ENCODE results near the gene DDX6. TPM values are rescaled to one million over a fixed set of nuclear protein-coding genes. Genes with fewer than 3 reads are reported as not detected.

Gene DDX6, protein sequence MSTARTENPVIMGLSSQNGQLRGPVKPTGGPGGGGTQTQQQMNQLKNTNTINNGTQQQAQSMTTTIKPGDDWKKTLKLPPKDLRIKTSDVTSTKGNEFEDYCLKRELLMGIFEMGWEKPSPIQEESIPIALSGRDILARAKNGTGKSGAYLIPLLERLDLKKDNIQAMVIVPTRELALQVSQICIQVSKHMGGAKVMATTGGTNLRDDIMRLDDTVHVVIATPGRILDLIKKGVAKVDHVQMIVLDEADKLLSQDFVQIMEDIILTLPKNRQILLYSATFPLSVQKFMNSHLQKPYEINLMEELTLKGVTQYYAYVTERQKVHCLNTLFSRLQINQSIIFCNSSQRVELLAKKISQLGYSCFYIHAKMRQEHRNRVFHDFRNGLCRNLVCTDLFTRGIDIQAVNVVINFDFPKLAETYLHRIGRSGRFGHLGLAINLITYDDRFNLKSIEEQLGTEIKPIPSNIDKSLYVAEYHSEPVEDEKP
- total RNA-seq: 100 to 1,000 TPM; 110 to 178 (median 142) TPM

DNA sequence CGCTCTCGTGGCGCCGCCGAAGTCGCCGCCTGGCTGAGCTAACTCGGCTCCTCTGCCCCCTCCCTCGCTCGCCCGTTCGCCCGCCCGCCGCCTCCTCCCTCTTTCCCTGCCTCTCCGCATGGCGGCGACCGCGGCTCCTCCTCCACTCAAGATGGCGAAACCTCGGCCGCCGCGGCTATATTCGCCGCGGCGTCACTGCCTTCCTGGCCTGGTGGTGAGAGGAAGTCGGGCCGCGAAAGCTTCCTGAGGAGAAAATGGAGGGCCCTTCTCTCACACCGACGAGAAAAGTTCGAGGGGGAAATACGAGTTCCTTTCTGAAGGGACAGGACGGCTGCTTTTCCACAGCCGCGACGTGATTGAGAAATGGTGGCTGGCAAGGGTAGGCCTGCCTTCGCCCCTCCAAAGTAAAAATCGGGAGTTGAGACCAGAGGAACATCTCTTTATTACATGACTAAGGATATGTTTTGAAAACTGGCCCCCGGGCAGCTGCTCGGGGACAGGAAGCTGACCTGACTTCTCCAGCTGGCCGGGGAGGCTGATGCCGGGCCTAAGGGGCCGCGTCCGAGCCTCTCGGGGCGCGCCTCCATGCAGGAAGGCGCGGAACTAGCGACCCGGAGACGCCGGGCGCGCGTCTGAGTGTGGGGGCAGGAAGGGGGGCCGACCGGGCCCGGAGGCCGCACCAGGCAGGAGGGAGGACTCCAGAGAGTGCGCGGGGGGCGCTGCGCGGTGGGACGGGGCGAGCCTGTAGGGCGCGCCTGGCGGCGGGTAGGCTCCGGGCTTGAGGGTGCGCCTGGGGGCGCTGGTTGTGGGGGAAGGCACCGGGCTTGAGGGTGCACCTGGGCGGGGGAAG, at the start of gene DDX6:
TSS of gene DDX6 (minus strand) at position 54 of the 850 bp plus-strand sequence. CDS start 4,913 bp downstream, outside the sequence.
- H3K36me3 ChIP-seq: no peaks in the 10 kb centered on the region

DNA sequence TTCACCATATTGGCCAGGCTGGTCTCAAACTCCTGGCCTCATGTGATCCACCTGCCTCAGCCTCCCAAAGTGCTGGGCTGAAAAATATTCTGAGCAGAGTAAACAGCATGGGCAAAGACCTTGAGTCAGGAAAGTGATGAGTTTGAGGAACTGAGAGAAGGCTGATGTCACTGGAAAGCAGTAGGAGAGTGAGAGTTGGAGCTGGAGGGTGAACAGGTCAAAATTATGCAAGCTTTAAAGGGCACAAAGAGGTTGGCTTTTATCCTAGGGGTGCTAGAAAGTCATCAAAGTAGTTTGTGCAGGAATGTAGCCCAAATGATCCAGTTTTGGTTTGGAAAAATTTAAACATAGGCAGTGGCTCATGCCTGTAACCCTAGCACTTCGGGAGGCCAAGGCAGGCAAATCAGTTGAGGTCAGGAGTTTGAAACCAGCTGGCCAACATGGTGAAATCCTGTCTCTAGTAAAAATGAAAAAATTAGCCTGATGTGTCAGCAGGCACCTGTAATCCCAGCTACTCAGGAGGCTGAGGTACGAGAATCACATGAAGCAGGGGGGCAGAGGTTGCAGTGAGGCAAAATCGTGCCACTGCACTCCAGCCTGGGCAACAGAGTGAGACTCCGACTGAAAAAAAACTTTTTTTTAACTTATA, 48.1 kb upstream of the DDX6 start:
- TF ChIP-seq, protein P1, sequence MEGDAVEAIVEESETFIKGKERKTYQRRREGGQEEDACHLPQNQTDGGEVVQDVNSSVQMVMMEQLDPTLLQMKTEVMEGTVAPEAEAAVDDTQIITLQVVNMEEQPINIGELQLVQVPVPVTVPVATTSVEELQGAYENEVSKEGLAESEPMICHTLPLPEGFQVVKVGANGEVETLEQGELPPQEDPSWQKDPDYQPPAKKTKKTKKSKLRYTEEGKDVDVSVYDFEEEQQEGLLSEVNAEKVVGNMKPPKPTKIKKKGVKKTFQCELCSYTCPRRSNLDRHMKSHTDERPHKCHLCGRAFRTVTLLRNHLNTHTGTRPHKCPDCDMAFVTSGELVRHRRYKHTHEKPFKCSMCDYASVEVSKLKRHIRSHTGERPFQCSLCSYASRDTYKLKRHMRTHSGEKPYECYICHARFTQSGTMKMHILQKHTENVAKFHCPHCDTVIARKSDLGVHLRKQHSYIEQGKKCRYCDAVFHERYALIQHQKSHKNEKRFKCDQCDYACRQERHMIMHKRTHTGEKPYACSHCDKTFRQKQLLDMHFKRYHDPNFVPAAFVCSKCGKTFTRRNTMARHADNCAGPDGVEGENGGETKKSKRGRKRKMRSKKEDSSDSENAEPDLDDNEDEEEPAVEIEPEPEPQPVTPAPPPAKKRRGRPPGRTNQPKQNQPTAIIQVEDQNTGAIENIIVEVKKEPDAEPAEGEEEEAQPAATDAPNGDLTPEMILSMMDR (IDR thresholded peaks at IDR 0.05): no peak
- TF ChIP-seq POLR2A (IDR thresholded peaks at IDR 0.05): no peak
- no peaks in the 10 kb centered on the region for H3K9me3 ChIP-seq
- intact Hi-C loops (cut with DNase I): no loop called here
- no peak overlapping the region for H3K27ac ChIP-seq
- H3K27me3 ChIP-seq: no peaks in the 10 kb centered on the region
- 89 to 93% methylated on average over 4 of the region's 4 CpGs for WGBS, 2 donors
- no peak overlapping the region for H3K4me3 ChIP-seq (replicated peaks in 1 of 3)
- H3K4me1 ChIP-seq: no peaks in the 10 kb centered on the region
- H3K36me3 ChIP-seq: no peaks in the 10 kb centered on the region
- no peak for DNase-seq

More for the DNA sequence above, at the start of gene DDX6:
- peaks cover 20 to 27% of the 10 kb centered on the region in 2 donors for H3K4me1 ChIP-seq
- peak; percentile 88 to 97 for TF ChIP-seq POLR2A (IDR thresholded peaks at IDR 0.05)
- TF ChIP-seq, protein P1 (IDR thresholded peaks at IDR 0.05): peak in 3 of 6 experiments; percentile 12 to 19 (median 19)
- DNase-seq: peak; percentile 91
- H3K9me3 ChIP-seq: no peaks in the 10 kb centered on the region
- peak within 1 kb of the TSS; percentile 99 to 100 (median 100) for H3K27ac ChIP-seq
- intact Hi-C loops (cut with DNase I): loop anchor here (10.0 kb wide), 1 partner anchor 113 kb away; no protein-coding TSS in a partner anchor
- H3K27me3 ChIP-seq: no peaks in the 10 kb centered on the region
- 1 to 2% methylated on average over 47 to 80 of the region's 81 CpGs for WGBS, 2 donors
- peak within 1 kb of the TSS; percentile 77 to 86 (median 82) for H3K4me3 ChIP-seq (replicated peaks in 1 of 3)

DNA sequence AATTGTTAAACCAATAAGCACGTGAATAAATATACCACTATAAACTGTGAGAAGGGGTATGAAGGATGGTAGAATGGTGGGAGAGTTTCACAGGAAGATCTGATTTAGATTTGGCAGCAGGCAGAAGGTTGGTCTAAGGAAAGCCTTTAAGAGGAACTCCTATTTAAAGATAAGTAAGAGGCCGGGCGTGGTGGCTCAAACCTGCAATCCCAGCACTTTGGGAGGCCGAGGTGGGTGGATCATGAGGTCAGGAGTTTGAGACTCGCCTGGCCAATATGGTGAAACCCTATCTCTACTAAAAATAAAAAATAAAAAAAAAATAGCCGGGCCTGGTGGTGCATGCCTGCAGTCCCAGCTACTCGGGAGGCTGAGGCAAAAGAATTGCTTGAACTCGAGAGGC, 46.9 kb upstream of the DDX6 start:
- intact Hi-C loops (cut with DNase I): no loop called here
- H3K27ac ChIP-seq: no peak overlapping the region
- no peaks in the 10 kb centered on the region for H3K4me1 ChIP-seq
- no peaks in the 10 kb centered on the region for H3K36me3 ChIP-seq
- DNase-seq: no peak
- 89 to 90% methylated on average over 8 of the region's 8 CpGs for WGBS, 2 donors
- H3K4me3 ChIP-seq (replicated peaks in 1 of 3): no peak overlapping the region
- no peaks in the 10 kb centered on the region for H3K27me3 ChIP-seq
- no peaks in the 10 kb centered on the region for H3K9me3 ChIP-seq
- TF ChIP-seq POLR2A (IDR thresholded peaks at IDR 0.05): no peak
- TF ChIP-seq, protein P1 (IDR thresholded peaks at IDR 0.05): no peak

DNA sequence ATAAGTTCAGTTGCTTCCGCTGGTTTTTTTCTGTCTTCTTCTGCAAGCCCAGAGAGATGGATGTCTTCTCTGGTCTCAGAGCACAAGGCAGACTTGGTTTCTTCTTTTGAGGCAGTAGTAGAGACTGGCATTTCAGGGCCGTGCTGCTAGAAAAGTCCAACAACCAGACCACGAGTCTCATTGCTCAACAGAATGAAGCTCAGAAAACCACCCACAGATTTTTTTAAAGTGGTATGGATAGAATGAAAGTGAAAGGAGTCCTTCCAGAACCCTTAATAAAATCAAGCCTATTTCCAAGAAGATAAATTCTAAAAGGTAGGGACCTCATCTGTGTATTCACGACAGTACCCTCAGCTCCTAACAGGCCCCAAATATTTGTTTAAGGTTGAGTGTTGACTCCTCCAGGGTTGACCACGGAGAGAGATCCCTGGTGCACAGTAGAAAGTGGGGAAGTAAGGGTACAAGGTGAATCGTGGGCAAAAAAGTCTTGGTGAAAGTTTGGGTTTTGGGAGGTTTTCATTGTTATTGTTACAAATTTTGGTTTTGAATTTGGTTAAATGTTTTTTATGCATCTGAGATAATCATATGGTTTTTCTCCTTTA, 43.6 kb upstream of the DDX6 start:
- H3K27me3 ChIP-seq: no peaks in the 10 kb centered on the region
- TF ChIP-seq, protein P1 (IDR thresholded peaks at IDR 0.05): no peak
- TF ChIP-seq POLR2A (IDR thresholded peaks at IDR 0.05): no peak
- H3K36me3 ChIP-seq: no peaks in the 10 kb centered on the region
- DNase-seq: no peak
- H3K9me3 ChIP-seq: no peaks in the 10 kb centered on the region
- WGBS, 2 donors: 62 to 70% methylated on average over 6 of the region's 6 CpGs
- no peak overlapping the region for H3K27ac ChIP-seq
- H3K4me1 ChIP-seq: no peaks in the 10 kb centered on the region
- no peak overlapping the region for H3K4me3 ChIP-seq (replicated peaks in 1 of 3)
- intact Hi-C loops (cut with DNase I): no loop called here

All from thyroid gland (tissue), 4 donors.